Stimulated activated CD4-positive, alpha-beta T cell treated with anti-CD3 and anti-CD28 coated beads, Interleukin-2, amount 100 ng/mL, for 24 hours (primary cell): ENCODE measurements around the gene GGACT.
"Not testable (repeated sequence)": the region's sequence is repeated elsewhere in the genome, so short reads cannot be mapped to it uniquely, and the experiment has no call there.

Experiments
- DNase-seq, 2 donors: peaks; one replicate each; pipeline ENCODE4 v3.0.0-alpha.2; 2020

The GGACT gene

GRCh38 chr13:100600461-100600860 lies 11.9 kb upstream of the GGACT start:
- no peak for DNase-seq

GRCh38 chr13:100597253-100597652 lies 8.7 kb upstream of the GGACT start:
- DNase-seq, result no peak

GRCh38 chr13:100596516-100596915 lies 7.9 kb upstream of the GGACT start:
- DNase-seq, result no peak

DNA sequence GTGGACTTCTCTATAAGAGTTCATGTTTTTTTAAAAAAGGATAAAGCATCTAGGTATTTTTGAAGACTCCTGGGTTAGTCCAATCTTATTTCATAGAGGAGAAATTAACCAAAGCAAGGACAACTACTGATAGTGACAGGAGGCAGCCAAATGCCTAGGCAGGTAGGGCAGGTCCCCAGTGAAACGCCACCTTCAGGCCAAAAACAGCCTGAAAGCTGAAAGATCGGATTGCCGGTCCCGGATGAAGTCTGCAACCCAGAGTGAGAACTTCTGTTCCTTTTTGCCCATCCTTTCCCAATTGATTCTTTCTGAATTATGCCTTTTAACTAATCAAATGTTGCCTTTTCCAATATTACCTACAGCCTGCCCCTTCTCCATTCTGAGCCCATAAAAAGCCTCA lies 6.1 kb upstream of the GGACT start:
- no peak for DNase-seq

DNA sequence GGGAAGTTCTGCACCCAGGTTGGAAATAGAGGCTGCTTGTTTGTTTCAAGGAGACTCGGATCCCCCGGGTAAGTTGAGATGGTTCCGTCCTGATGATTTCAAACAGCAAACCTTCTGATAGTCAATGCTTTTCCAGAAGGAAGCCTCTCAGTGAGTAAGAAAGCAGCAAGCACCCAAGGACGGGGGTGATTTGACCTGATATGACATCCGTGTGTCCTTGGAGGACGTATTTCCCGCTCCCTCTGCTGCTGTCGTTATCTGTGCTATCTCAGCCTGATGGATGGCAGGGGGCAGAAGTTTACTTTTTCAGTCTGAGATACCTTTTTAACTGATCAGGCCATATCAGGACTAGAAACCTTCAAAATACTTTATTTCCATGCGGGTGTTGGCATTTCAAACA lies 5.7 kb upstream of the GGACT start:
- DNase-seq, result no peak

GRCh38 chr13:100589178-100589725 lies 663 bp upstream of the GGACT start:
- DNase-seq, result no peak

- DNase-seq, result peak in 1 of 2 donors; percentile 7
Observed at GRCh38 chr13:100584896-100585295, 3.7 kb downstream of the GGACT start.

DNA sequence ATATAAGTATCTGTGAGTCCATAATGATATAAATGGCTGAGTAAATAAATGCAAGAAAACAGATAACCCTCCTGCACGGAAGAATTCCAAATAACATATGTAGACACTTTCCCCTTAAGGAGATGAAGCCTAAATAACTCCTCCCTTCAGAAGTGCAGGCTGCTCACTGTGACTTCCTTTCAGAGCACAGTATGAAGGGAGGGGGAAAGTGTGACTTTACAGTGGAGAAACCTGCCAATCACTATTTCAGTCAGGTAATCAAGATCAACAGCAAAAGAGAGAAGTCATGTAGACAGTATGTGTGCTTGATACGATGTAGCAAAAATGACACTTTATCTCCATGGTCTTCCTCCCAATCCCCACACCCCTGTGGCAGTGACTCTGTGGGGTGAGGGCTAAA lies 7.1 kb downstream of the GGACT start:
- DNase-seq, result no peak

DNA sequence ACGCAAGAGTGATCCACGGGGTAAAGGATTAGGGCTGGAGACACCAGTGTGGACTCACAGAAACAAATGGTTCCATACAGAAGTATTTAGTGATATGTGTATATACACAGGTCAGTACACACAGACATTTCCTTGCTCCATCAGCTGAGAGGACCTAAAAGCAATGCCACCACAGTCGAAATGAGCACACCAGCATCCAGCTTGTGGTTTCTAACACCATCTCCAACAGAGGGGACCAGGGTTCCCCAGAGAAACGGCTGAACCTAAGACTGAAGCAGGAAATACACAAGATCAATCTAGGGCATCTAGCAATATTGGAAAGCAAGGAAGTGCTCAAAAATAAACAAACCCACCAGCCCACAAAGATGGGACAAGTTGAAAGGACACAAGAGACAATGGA lies 7.6 kb downstream of the GGACT start:
- no peak for DNase-seq

- DNase-seq, result no peak
Observed at GRCh38 chr13:100580045-100580444, 8.5 kb downstream of the GGACT start.

DNA sequence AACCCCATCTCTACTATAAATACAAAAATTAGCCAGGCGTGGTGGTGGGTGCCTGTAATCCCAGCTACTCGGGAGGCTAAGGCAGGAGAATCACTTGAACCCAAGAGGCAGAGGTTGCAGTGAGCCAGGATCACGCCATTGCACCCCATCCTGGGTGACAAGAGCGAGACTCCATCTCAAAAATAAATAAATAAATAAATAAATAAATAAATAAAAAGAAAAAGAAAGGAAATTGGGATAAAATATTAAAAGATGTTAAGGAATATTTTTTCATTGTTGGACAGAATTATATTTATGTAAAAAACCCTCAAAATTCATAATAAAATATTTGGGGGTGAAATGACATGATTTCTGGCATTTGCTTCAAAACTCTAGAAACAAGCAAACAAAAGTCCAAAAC lies 11.3 kb downstream of the GGACT start:
- DNase-seq, result not testable (repeated sequence)

- peak; percentile 80 to 83 for DNase-seq
Observed at GRCh38 chr13:100573121-100573520, 15.5 kb downstream of the GGACT start.

DNA sequence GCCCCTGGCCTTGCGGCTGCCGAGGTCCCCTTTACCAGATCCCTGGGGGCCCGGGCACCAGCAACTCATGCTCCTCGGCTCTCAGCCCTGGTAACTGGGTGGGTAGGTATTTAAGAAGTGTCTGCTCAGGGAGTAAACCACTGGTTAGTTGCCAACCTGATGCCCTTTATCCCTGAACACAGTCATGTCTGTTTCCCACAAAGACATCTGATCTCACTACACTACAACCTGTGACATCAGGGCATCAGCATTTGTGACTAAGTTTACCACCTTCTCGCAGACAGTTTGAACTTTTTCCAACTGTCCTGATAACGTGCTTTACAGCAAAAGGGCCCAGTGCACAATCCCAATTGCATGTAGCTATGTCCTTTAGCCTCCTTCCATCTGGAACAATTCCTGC lies 22.0 kb downstream of the GGACT start:
- DNase-seq, result no peak

DNA sequence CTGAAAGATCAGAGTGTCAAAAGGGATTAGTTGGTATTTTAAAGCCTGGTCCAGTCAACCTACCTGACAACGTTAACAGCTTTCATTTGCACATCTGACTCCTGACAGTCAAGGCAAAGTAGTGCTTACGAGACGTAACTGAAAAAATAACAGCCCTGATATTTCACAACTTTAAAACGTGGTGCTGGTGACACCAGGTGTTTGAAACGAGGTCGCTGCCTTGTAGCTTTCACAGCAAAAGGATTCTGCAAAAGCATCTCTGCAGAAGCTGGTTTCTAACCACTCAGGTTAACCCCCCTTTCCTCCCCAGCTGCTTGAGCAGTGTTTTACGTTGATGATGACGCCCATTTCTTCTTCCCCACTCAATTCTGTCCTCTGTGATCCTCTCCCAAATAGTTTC lies 23.3 kb downstream of the GGACT start:
- no peak for DNase-seq

GRCh38 chr13:100564444-100565223 lies 24.0 kb downstream of the GGACT start:
- no peak for DNase-seq

- no peak for DNase-seq
Observed at GRCh38 chr13:100563779-100564178, 24.8 kb downstream of the GGACT start.

DNA sequence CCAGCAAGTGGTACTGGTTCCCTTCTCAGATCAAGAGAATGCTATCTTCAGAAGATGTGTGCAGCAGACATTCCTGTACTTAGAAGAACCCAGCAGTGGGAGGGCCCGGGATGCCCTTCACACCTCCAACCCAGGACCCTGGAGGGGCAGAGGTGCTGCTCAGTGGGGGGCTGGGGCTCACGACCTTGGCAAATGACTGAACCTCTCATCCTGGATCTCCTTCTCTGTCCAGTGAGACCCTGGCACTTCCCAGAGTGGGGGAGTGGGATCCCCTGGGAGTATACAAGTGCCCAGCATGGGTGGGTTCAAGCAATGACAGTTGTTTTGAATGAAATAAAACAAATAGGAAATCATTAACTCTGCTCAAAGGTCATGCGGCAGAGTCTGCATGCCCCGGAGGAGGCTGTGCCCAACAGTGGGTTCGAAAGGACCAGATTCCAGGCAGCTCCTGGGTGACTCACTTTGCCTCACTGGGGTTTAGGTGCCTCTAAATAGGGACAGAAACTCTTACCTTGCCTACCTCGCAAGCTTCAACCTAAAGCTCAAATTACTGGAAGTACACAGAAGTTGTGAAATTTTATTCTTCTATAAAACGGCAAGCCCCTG lies 26.9 kb downstream of the GGACT start:
- no peak for DNase-seq

DNA sequence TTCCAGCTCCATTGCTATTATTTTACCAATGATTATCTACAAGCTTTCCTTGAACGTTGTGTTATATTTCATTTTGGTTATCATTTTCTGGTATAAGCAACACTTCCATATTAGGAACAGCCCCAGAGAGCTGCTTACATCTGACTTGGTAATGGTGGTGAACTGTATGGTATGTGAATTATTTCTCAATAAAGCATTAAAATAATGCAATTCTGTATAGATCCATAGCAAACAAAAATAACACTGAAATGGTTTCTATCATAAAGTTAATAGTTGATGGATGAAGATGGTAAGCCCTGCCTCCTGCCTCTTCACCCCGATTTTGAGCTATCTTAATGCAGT lies 27.5 kb downstream of the GGACT start:
- no peak for DNase-seq

DNA sequence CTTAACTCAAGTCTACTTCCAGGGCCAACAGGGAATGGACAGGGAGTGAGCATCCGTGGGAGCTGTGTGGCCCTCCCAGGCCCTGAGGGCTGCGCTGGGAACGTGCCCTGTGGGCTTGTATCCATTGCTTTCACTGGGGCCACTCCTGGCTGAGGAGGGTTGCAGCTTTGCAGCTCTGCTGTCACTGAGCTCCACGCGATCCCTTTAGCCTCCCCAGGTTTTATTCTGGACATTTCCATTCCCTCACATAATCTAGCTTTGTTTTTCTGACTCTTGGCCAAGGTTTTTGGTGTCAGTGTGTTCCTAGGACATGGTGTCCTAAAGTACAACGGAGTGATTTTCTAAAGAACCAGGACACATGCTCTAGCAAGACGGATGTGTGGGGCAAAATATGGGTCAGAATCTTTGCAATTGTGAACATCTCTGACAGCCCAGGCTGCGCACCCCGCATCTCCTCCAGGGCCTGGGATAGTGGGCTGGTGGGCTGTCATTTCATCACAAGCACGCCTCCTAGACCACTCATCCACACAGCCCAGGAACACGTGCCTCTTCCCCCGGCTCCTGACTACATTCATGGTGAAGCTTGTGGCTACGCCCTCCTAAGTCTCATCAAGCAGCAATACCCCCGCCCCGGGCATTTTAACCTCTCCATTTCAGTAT lies 28.0 kb downstream of the GGACT start:
- DNase-seq, result no peak

GRCh38 chr13:100559886-100560285 lies 28.7 kb downstream of the GGACT start:
- no peak for DNase-seq

DNA sequence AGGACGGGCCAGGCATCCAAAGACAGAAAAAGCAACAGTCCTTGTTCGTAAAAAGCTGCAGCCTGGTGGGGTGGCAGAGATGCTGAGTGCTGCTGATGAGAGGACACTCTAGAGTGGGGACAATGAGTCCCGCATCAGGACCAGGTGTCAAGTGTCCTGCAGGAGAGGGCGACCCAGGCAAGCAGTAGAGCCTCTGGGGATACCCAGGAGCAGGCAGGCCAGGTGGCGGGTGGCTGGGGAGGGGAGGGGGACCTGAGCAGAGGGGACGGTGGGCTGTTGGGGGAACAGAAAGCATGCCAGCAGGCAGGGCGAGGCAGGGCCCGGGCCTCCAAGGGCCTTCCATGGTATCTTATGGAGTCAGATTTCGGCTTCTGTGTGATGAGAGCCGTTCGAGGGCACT lies 35.8 kb downstream of the GGACT start:
- no peak for DNase-seq

DNA sequence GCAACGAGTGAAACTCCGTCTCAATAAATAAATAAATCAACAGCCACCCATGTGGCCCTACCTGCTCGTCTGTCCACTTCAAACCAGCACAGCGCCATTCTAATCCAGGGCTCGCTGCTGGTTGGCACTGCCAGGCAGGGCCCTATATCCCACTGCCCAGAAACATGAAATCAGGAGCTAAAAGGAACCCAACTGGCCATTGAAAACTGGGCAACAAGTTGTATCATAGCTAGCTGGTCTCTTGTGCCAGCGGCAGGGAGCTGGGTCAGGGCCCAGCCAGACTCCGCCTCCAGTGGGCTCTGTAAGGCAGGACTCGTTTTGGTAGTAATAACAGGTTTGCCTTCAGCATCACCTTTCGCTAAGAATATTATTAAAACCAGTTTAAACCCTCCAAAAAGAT lies 39.3 kb downstream of the GGACT start:
- no peak for DNase-seq

DNA sequence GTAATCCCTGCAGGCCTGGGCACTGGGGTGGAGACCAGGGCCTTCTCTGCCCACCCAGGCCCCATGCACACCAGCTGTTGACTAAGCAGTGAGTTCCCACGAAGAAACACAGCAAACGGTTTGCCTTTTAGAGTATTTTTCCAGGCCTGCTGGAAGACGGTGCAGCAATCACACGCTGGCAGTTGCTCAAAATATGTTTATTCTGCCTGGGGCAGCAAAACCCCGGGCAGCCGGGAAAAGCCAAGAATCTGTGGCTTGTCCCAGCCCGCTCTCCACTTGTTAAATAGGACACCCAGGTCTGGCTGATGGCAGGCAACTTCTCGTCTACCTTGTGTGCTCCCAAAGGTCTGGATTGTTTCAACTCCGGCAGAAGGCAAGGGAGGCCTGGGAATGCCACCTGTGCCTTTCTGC lies 40.8 kb downstream of the GGACT start:
- no peak for DNase-seq
